Endothelial cell of umbilical vein (primary cell): ENCODE results near the gene CCDC7. TPM values are rescaled to one million over a fixed set of nuclear protein-coding genes. Genes with fewer than 3 reads are reported as not detected.
"Not testable (repeated sequence)": the region's sequence is repeated elsewhere in the genome, so short reads cannot be mapped to it uniquely, and the experiment has no call there.

ENCODE experiments used
- BruUV-seq: library from RNA; stranded (reverse); fragments of 400-500 nt; replicated peaks from 2 replicates; lab custom pipeline; 2021; lab: Mats Ljungman, UMichigan
- CTCF ChIA-PET: fragments of 300-600, 350-600 bp; sonication (Branson Sonifier 250); formaldehyde crosslinking; loops from one replicate; lab custom pipeline; 2021; ENCODE audit warnings: antibody characterized with exemption, inconsistent platforms; lab: Charles Lee
- POLR2A ChIA-PET: fragments of 300-600, 350-600 bp; sonication (Branson Sonifier 250); formaldehyde crosslinking; loops from one replicate; lab custom pipeline; 2021; ENCODE audit warnings: antibody characterized with exemption, inconsistent platforms; lab: Charles Lee
- DNase-seq: peaks from one replicate; pipeline ENCODE4 v3.0.0-alpha.2; 2011; ENCODE audit warnings: low read depth, low spot score
- FAIRE-seq: peaks from 2 replicates; lab custom pipeline; 2011; peaks lifted over from hg19 to GRCh38; lab: Jason Lieb, UNC
- H2AFZ ChIP-seq: 2 replicates; pipeline ENCODE4 v1.6.0; 2012; ENCODE audit warnings: low read depth, low read length, control low read depth, inconsistent platforms
- H3K27ac ChIP-seq: 2 replicates; pipeline ENCODE4 v1.5.1; 2011; ENCODE audit warnings: low read depth, mild to moderate bottlenecking, control low read depth, low read length, moderate library complexity; ENCODE audit not compliant: insufficient read depth
- H3K27me3 ChIP-seq, 2 experiments: 2 replicates each; pipeline versions ENCODE4 v1.6.0 to v1.6.1; 2011; ENCODE audit warnings: low read length in 2 of 2, mixed read lengths in 1 of 2; ENCODE audit not compliant: control insufficient read depth in 2 of 2, insufficient read depth in 2 of 2
- H3K36me3 ChIP-seq, 2 experiments: 2 replicates in 1 of 2; 3 replicates in 1 of 2; pipeline ENCODE4 v1.5.1; 2011; ENCODE audit warnings: low read length in 2 of 2, mild to moderate bottlenecking in 1 of 2, moderate library complexity in 1 of 2; ENCODE audit not compliant: control insufficient read depth in 2 of 2, insufficient read depth in 2 of 2; ENCODE audit errors: extremely low read depth in 1 of 2
- H3K4me1 ChIP-seq: 3 replicates; pipeline ENCODE4 v1.5.1; 2011; ENCODE audit warnings: mild to moderate bottlenecking, low read length; ENCODE audit not compliant: control insufficient read depth, insufficient read depth; ENCODE audit errors: extremely low read depth
- H3K4me2 ChIP-seq: 2 replicates; pipeline ENCODE4 v1.6.1; 2011; ENCODE audit warnings: low read length, control low read depth, mixed read lengths; ENCODE audit not compliant: insufficient read depth
- H3K4me3 ChIP-seq, 3 experiments: fragments of 200-600 bp in 1 of 3; sonication (generic), shearing (Covaris generic) in 1 of 3; replicated peaks in 1 of 3; 2 replicates each; pipeline ENCODE4 v1.5.1; 2011 to 2016; ENCODE audit warnings: control low read depth in 3 of 3, low read length in 3 of 3, mild to moderate bottlenecking in 2 of 3, inconsistent platforms in 1 of 3, low read depth in 1 of 3, moderate library complexity in 1 of 3; ENCODE audit not compliant: insufficient read depth in 1 of 3
- H3K79me2 ChIP-seq: 2 replicates; pipeline ENCODE4 v1.6.0; 2012; ENCODE audit warnings: low read length, inconsistent platforms; ENCODE audit not compliant: control insufficient read depth, insufficient read depth
- H3K9ac ChIP-seq: replicated peaks from 2 replicates; pipeline ENCODE3; 2011; ENCODE audit warnings: low read length, control low read depth; ENCODE audit not compliant: insufficient read depth; ENCODE audit errors: extremely low read depth
- H3K9me1 ChIP-seq: replicated peaks from 3 replicates; pipeline ENCODE4 v1.6.0; 2011; ENCODE audit warnings: mild to moderate bottlenecking, low read length; ENCODE audit not compliant: control insufficient read depth, insufficient read depth; ENCODE audit errors: extremely low read depth
- H3K9me3 ChIP-seq: replicated peaks from 2 replicates; pipeline ENCODE4 v1.5.1; 2012; ENCODE audit warnings: low read length, inconsistent platforms; ENCODE audit not compliant: control insufficient read depth, insufficient read depth
- H4K20me1 ChIP-seq: replicated peaks from 2 replicates; pipeline ENCODE3; 2011; ENCODE audit warnings: mild to moderate bottlenecking, low read length; ENCODE audit not compliant: control insufficient read depth, insufficient read depth; ENCODE audit errors: extremely low read depth
- CTCF ChIP-seq, 2 donors: IDR thresholded peaks; 1 replicate in 1 of 2; 2 replicates in 1 of 2; pipeline ENCODE4 v1.5.1; 2011; ENCODE audit warnings: low read length in 2 of 2, mild to moderate bottlenecking in 2 of 2, moderate library complexity in 2 of 2, control low read depth in 1 of 2, inconsistent platforms in 1 of 2, low read depth in 1 of 2; ENCODE audit not compliant: insufficient read depth in 1 of 2; ENCODE audit errors: extremely low read depth in 1 of 2
- GATA2 ChIP-seq: IDR thresholded peaks from 2 replicates; pipeline ENCODE4 v1.7.0; 2011; ENCODE audit warnings: low read depth, mild to moderate bottlenecking, moderate library complexity, mixed read lengths, low read length; ENCODE audit not compliant: insufficient read length, insufficient read depth
- dilution Hi-C: fragments of 300-500 bp; cut with MboI; formaldehyde crosslinking; loops from one replicate; pipeline ENCODE4 v1.15.0; 2019; ENCODE audit warnings: low sequenced_read_pairs; ENCODE audit not compliant: extremely low pct_ligation_motif_present
- intact Hi-C: fragments of 100-400 bp; cut with micrococcal nuclease; formaldehyde crosslinking; loops from one replicate; pipeline ENCODE4 v1.10.0; 2022
- polyA plus RNA-seq, 4 experiments: library from polyadenylated mRNA; depleted of rRNA in 3 of 4; stranded (reverse) in 3 of 4; unstranded in 1 of 4; fragments of >200 nt; gene quantifications; 2 replicates each; pipeline versions ENCODE4 v1.2.1 to v1.2.3, GENCODE V29; 2011 to 2012; ENCODE audit warnings: missing spikeins in 1 of 4
- total RNA-seq: library from RNA; stranded (reverse); gene quantifications from 2 replicates; pipeline ENCODE4 v1.2.3, GENCODE V29; 2021

CCDC7 gene
- total and polyA plus RNA-seq, 2 donors (not counting 3 experiments of a cell fraction or from before 2014, with no cell fraction given) = 0.35 to 8.2 TPM

- Histone ChIP-seq H3K36me3 (no peaks in the 10 kb centered on the region), H3K9me3 (no peaks in the 10 kb centered on the region)
Observed at GRCh38 chr10:32795598-32796183, 349.8 kb downstream of the CCDC7 start.

GRCh38 chr10:32797393-32797792 lies 351.5 kb downstream of the CCDC7 start:
- H3K4me1 ChIP-seq, H3K79me2 ChIP-seq, CTCF ChIA-PET, H3K4me3 ChIP-seq, H3K27me3 ChIP-seq, H2AFZ ChIP-seq, H3K9me3 ChIP-seq, DNase-seq, FAIRE-seq, H3K9me1 ChIP-seq, BruUV-seq, H4K20me1 ChIP-seq, H3K4me2 ChIP-seq, dilution Hi-C loops, H3K36me3 ChIP-seq, POLR2A ChIA-PET, H3K27ac ChIP-seq, H3K9ac ChIP-seq: not testable (repeated sequence)
- intact Hi-C loops = loop anchor here (5.0 to 10.0 kb wide), 3 partner anchors 165 to 1837 kb away; no protein-coding TSS in a partner anchor

More at GRCh38 chr10:32795598-32796183, 349.8 kb downstream of the CCDC7 start:
- TF ChIP-seq CTCF (IDR thresholded peaks at IDR 0.05; ENCODE audit: extremely low read depth in 1 of 2, insufficient read depth in 1 of 2, low read depth in 1 of 2, low read length in 2 of 2) (peak; percentile 39 to 45), GATA2 (no peak)
- FAIRE-seq = no peak
- no TSS peak for BruUV-seq
- Histone ChIP-seq H3K79me2 (no peaks in the 10 kb centered on the region), H4K20me1 (no peaks in the 10 kb centered on the region), H3K9ac (no peak overlapping the region), H3K27me3 (peaks cover 0 to 2% of the 10 kb centered on the region in 2 experiments), H3K4me1 (no peaks in the 10 kb centered on the region), H2AFZ (no peak overlapping the region), H3K27ac (no peak overlapping the region), H3K4me3 (no peak overlapping the region), H3K4me2 (no peak overlapping the region), H3K9me1 (no peaks in the 10 kb centered on the region)
- dilution Hi-C loops (no loop called here), intact Hi-C loops (loop anchor here (1.0 to 10.0 kb wide), 4 partner anchors 167 to 1839 kb away; no protein-coding TSS in a partner anchor)
- DNase-seq = peak; percentile 55
- POLR2A ChIA-PET = no interaction called here
- CTCF ChIA-PET = interaction anchor here (0.6 to 2.5 kb wide), 3 partner anchors 114 to 214 kb away, joined by 3 to 33 read pairs (median 3); no protein-coding TSS in a partner anchor
